Fibroblast of skin of right biceps (primary cell): ENCODE data around the gene G6PC1.
"Not testable (repeated sequence)": the region's sequence is repeated elsewhere in the genome, so short reads cannot be mapped to it uniquely, and the experiment has no call there.

Source experiments
- DNase-seq: peaks from one replicate; pipeline ENCODE4 v3.0.0-alpha.2; 2013

The G6PC1 gene

GRCh38 chr17:42900460-42901331 is at the start of gene G6PC1:
Gene G6PC1, plus strand, starts transcription at chr17:42900799. Its CDS starts 78 bp downstream, at chr17:42900877.
- DNase-seq = no peak

- DNase-seq = no peak
Observed at GRCh38 chr17:42850954-42851353, 49.6 kb upstream of the G6PC1 start, which contains the start of gene AOC3. Gene AOC3, plus strand, starts transcription at chr17:42851199. Its CDS starts 145 bp downstream, at chr17:42851344.

GRCh38 chr17:42851371-42852240 is 49.0 kb upstream of the G6PC1 start:
- not testable (repeated sequence) for DNase-seq

- DNase-seq = no peak
Observed at GRCh38 chr17:42852351-42852750, 48.2 kb upstream of the G6PC1 start.

GRCh38 chr17:42853004-42853403 is 47.6 kb upstream of the G6PC1 start:
- DNase-seq = no peak

- no peak for DNase-seq
Observed at GRCh38 chr17:42853597-42853967, 47.0 kb upstream of the G6PC1 start.

GRCh38 chr17:42853968-42854790 is 46.4 kb upstream of the G6PC1 start:
- DNase-seq = no peak

GRCh38 chr17:42855048-42855596 is 45.5 kb upstream of the G6PC1 start:
- DNase-seq = no peak

GRCh38 chr17:42856093-42856492 is 44.5 kb upstream of the G6PC1 start:
- DNase-seq = not testable (repeated sequence)

GRCh38 chr17:42856516-42856915 is 44.1 kb upstream of the G6PC1 start:
- DNase-seq = not testable (repeated sequence)

- DNase-seq = no peak
Observed at GRCh38 chr17:42857389-42857788, 43.2 kb upstream of the G6PC1 start.

- no peak for DNase-seq
Observed at GRCh38 chr17:42865638-42866094, 34.9 kb upstream of the G6PC1 start.

GRCh38 chr17:42866216-42866615 is 34.4 kb upstream of the G6PC1 start:
- DNase-seq = no peak

GRCh38 chr17:42866631-42867575 is 33.7 kb upstream of the G6PC1 start:
- DNase-seq = no peak

GRCh38 chr17:42867694-42868261 is 32.8 kb upstream of the G6PC1 start:
- not testable (repeated sequence) for DNase-seq

- no peak for DNase-seq
Observed at GRCh38 chr17:42868338-42868737, 32.3 kb upstream of the G6PC1 start.

GRCh38 chr17:42871647-42872046 is 29.0 kb upstream of the G6PC1 start:
- no peak for DNase-seq

- no peak for DNase-seq
Observed at GRCh38 chr17:42872251-42872965, 28.2 kb upstream of the G6PC1 start.

- no peak for DNase-seq
Observed at GRCh38 chr17:42873315-42873714, 27.3 kb upstream of the G6PC1 start.
